ENCODE data around the gene ACOXL.

ACOXL gene

DNA sequence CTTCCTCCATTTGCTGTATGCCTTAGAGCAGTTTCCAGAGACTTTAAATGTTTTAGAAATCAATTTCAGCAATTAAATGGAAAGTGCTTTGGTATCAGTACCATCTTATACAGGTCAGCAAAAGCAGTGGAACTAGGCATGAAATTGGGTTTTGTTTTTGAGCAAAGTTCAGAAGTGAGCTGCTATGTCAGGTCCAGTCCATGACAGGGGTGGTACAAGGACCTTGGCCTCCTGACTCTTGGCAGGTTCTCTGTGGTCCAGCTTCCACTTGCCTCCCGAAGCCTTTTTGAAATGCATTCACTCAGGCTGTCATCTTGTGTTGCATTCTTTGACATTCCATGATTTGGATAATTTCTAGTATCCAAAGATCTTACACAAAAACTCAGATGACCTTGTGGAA is 159.3 kb downstream of the ACOXL start:
- H3K4me3 ChIP-seq (ENCODE audit: low read length), result no peak overlapping the region
- no peaks in the 10 kb centered on the region for H3K9me3 ChIP-seq (replicated peaks; ENCODE audit: low read length)
- peaks cover 47% of the 10 kb centered on the region for H3K27me3 ChIP-seq (ENCODE audit: control insufficient read depth, insufficient read depth, low read length)
- no peak overlapping the region for H3K4me2 ChIP-seq (ENCODE audit: low read length)
- no peak overlapping the region for H3K9ac ChIP-seq (ENCODE audit: low read depth, low read length)
- no peaks in the 10 kb centered on the region for H3K36me3 ChIP-seq (ENCODE audit: insufficient read depth, low read length)
- no peaks in the 10 kb centered on the region for H3K4me1 ChIP-seq (ENCODE audit: control insufficient read depth, insufficient read depth, low read length)

DNA sequence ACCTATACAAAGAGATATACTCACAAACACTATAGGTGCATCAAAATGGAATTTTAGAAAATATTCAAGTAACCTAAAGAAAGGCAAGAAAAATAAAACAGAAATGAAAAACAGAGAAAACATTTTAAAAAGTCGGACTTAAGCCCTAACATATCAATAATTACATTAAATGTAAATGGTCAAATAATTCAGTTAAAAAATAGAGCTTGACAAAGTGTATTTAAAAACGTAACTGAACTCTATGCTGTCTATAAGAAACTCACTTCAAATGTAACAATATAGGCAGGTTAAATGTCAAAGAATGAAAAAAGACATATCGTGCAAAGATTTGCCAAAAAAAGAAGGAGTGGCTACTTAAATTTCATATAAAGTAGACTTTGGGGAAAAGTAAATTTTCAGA is 163.9 kb downstream of the ACOXL start:
- Histone ChIP-seq H3K9me3 (replicated peaks; ENCODE audit: low read length) (no peaks in the 10 kb centered on the region), H3K4me1 (ENCODE audit: control insufficient read depth, insufficient read depth, low read length) (no peaks in the 10 kb centered on the region), H3K27me3 (ENCODE audit: control insufficient read depth, insufficient read depth, low read length) (peaks cover 43% of the 10 kb centered on the region), H3K4me3 (ENCODE audit: low read length) (no peak overlapping the region), H3K36me3 (ENCODE audit: insufficient read depth, low read length) (no peaks in the 10 kb centered on the region), H3K4me2 (ENCODE audit: low read length) (no peak overlapping the region), H3K9ac (ENCODE audit: low read depth, low read length) (no peak overlapping the region)

DNA sequence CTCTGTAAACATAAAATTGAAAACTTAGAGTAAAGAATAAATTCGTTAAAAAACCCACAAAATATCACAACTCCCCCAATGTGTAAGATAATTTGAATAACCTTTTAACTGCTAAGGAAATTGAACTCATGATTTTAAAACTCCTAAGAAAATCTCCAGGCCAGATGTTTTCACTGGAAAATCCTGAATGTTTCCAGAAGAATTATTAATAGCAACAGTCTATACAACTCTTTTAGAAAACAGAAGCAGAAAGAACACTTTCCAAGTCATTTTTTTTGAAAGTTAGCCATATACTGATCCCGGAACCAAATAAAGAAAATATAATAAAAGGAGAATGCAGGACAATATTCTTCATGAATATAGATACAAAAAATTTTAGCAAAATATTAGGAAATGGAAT is 165.6 kb downstream of the ACOXL start:
- Histone ChIP-seq H3K27me3 (ENCODE audit: control insufficient read depth, insufficient read depth, low read length) (peaks cover 37% of the 10 kb centered on the region), H3K36me3 (ENCODE audit: insufficient read depth, low read length) (no peaks in the 10 kb centered on the region), H3K4me2 (ENCODE audit: low read length) (no peak overlapping the region), H3K4me3 (ENCODE audit: low read length) (no peak overlapping the region), H3K9ac (ENCODE audit: low read depth, low read length) (no peak overlapping the region), H3K9me3 (replicated peaks; ENCODE audit: low read length) (no peaks in the 10 kb centered on the region), H3K4me1 (ENCODE audit: control insufficient read depth, insufficient read depth, low read length) (peaks cover 3% of the 10 kb centered on the region)

DNA sequence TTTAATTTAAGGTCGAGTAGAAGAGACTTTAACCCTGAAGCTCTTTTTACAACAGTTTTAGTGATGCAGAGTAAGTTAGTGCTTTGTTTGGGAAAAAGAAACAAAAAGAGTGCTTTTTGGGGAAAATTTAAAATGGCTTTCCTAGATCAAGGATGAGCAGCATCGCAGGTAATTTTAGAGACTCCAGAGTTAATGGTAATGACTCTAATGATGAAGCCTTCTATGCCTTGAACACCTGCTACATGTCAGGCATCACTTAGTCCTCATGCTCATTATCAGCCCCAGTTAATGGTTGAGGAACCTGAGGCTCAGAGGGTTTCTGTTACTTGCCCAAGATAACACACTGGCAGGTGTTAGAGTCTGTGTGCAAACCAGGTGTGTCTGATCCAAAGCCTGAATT is 167.8 kb downstream of the ACOXL start:
- Histone ChIP-seq H3K4me3 (ENCODE audit: low read length) (no peak overlapping the region), H3K27me3 (ENCODE audit: control insufficient read depth, insufficient read depth, low read length) (peaks cover 30% of the 10 kb centered on the region), H3K9me3 (replicated peaks; ENCODE audit: low read length) (no peaks in the 10 kb centered on the region), H3K4me1 (ENCODE audit: control insufficient read depth, insufficient read depth, low read length) (peaks cover 11% of the 10 kb centered on the region), H3K4me2 (ENCODE audit: low read length) (no peak overlapping the region), H3K9ac (ENCODE audit: low read depth, low read length) (no peak overlapping the region), H3K36me3 (ENCODE audit: insufficient read depth, low read length) (no peaks in the 10 kb centered on the region)

DNA sequence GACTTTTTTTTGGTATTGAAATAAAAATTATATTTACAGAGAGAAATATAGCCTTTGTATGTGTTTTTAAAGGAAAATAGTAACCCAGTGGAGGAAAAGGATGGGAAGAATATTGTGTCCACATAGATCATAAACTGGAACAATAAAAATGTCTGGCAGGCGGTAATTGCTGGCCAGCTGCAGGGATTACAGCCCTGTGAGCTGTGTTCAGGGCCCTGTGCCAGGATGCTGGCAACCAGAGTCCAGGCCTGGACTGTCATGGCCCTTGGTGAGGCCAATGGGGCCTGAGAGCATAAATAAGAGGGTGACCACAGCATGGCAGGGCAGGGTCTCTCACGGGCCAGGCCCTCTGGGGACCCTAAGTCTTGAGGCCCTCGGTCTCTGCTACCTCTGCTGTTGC is 171.2 kb downstream of the ACOXL start:
- H3K4me1 ChIP-seq (ENCODE audit: control insufficient read depth, insufficient read depth, low read length), result peaks cover 11% of the 10 kb centered on the region
- peaks cover 17% of the 10 kb centered on the region for H3K27me3 ChIP-seq (ENCODE audit: control insufficient read depth, insufficient read depth, low read length)
- H3K9me3 ChIP-seq (replicated peaks; ENCODE audit: low read length), result no peaks in the 10 kb centered on the region
- peak overlapping the region; percentile 40 for H3K4me3 ChIP-seq (ENCODE audit: low read length)
- no peak overlapping the region for H3K9ac ChIP-seq (ENCODE audit: low read depth, low read length)
- no peaks in the 10 kb centered on the region for H3K36me3 ChIP-seq (ENCODE audit: insufficient read depth, low read length)
- H3K4me2 ChIP-seq (ENCODE audit: low read length), result peak overlapping the region; percentile 70

DNA sequence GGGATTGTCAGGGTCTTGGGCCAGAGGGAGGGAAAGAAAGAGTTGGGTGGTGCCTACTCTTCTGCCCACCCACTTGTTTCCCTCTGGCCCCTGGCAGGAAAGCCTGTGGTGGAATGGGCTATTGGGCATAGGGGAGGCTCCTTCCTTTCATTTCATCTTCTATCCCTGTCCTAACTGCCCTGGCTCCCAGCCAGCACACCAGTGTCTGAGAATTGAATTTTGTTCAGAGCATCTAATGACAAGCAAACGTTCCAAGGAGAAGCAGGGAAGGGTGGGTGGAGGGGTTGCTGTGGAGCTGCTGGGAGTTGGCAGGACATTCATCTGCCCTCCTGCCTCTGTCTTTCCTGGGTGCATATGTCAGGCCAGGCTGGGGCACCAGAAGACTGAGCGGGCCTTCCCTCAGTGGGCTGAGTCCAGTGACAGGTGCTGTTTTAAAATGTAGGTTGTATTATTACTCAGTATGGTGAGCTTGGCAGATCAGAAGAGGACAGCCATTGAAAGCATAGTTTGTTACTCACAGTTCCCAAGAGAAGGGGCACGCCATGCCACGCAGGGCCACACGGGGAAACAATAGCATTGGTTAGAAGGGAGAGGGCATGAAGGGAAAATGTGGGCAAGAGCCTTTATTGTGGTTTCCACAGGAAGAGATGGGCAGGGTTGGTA is 171.9 kb downstream of the ACOXL start:
- Histone ChIP-seq H3K4me3 (ENCODE audit: low read length) (no peak overlapping the region), H3K27me3 (ENCODE audit: control insufficient read depth, insufficient read depth, low read length) (peaks cover 14% of the 10 kb centered on the region), H3K9me3 (replicated peaks; ENCODE audit: low read length) (no peaks in the 10 kb centered on the region), H3K4me1 (ENCODE audit: control insufficient read depth, insufficient read depth, low read length) (peaks cover 11% of the 10 kb centered on the region), H3K4me2 (ENCODE audit: low read length) (no peak overlapping the region), H3K36me3 (ENCODE audit: insufficient read depth, low read length) (no peaks in the 10 kb centered on the region), H3K9ac (ENCODE audit: low read depth, low read length) (no peak overlapping the region)

DNA sequence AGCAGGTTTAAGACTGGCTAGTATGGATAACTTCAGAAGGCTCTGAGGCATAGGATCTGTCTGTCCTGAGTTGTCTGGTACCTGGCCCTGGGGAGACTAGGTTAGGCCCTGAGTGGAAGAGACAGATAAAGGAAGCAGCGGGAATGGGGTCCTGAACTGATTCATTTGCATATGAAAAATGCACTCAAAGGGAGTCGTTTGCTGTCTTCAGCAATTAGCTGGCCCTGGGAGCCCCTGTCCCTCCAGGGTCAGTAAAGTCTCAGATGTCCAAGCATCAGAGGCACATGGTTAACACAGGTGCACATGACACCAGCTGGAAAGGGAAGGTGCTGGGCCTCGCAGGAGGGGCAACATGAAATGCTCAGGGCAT is 172.4 kb downstream of the ACOXL start:
- no peak overlapping the region for H3K9ac ChIP-seq (ENCODE audit: low read depth, low read length)

DNA sequence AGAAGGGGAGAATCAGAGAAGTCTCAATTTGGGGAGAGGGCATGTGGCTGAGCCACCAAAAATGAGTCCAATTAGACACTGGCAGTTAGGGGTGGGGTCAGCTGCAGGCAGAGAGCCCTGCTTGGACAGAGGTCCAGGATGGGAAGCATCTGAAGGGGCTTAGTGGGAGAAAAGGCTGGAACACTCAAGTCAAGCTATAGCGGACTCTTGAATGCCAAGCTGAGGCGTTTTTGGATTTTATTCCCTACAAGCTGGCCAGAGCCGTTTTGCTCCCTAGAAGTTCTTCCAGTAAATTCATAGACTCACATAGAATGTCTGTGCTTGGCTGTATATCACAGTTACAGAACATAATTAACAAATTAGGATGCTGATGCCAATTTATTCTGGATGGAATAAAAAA is 172.8 kb downstream of the ACOXL start:
- Histone ChIP-seq H3K4me1 (ENCODE audit: control insufficient read depth, insufficient read depth, low read length) (peaks cover 11% of the 10 kb centered on the region), H3K27me3 (ENCODE audit: control insufficient read depth, insufficient read depth, low read length) (peaks cover 12% of the 10 kb centered on the region), H3K4me3 (ENCODE audit: low read length) (no peak overlapping the region), H3K9me3 (replicated peaks; ENCODE audit: low read length) (no peaks in the 10 kb centered on the region), H3K9ac (ENCODE audit: low read depth, low read length) (no peak overlapping the region), H3K4me2 (ENCODE audit: low read length) (no peak overlapping the region), H3K36me3 (ENCODE audit: insufficient read depth, low read length) (no peaks in the 10 kb centered on the region)

More for the DNA sequence above, 172.4 kb downstream of the ACOXL start:
- no peak overlapping the region for H3K4me2 ChIP-seq (ENCODE audit: low read length)
- peaks cover 12% of the 10 kb centered on the region for H3K27me3 ChIP-seq (ENCODE audit: control insufficient read depth, insufficient read depth, low read length)
- H3K9me3 ChIP-seq (replicated peaks; ENCODE audit: low read length), result no peaks in the 10 kb centered on the region
- peaks cover 11% of the 10 kb centered on the region for H3K4me1 ChIP-seq (ENCODE audit: control insufficient read depth, insufficient read depth, low read length)
- no peaks in the 10 kb centered on the region for H3K36me3 ChIP-seq (ENCODE audit: insufficient read depth, low read length)
- no peak overlapping the region for H3K4me3 ChIP-seq (ENCODE audit: low read length)

DNA sequence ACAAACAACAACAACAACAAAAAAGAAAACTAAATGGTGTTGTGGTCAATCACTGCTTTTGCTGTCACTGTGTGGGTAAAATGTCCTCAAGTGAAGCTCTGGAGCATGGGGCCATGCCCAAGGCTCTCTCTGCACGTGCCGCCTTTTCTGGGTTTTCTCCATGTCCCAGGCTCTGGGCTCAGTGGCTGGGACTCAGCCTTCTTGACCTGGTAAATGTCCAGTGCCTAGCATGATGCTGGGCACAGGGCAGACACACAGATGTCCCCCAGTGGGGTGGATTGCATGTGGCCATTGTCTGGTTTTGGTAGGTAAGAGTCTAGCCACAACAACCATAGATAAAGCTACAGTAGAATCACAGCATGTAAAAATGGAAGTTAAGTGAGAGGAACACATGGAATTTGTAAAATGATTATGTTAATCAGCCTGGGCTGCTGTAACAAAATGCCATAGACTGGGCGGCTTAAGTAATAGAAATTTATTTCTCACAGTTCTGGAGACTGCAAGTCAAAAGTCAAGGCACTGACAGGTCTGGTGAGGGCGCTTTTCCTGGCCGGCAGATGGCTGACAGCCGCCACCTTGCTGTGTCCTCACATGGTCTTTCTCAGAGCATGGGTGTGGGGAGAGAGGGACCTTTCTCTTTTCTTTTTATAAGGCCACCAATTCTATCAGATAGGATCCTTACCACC is 174.4 kb downstream of the ACOXL start:
- Histone ChIP-seq H3K4me1 (ENCODE audit: control insufficient read depth, insufficient read depth, low read length) (peaks cover 11% of the 10 kb centered on the region), H3K27me3 (ENCODE audit: control insufficient read depth, insufficient read depth, low read length) (peaks cover 12% of the 10 kb centered on the region), H3K4me3 (ENCODE audit: low read length) (no peak overlapping the region), H3K9ac (ENCODE audit: low read depth, low read length) (no peak overlapping the region), H3K9me3 (replicated peaks; ENCODE audit: low read length) (no peaks in the 10 kb centered on the region), H3K36me3 (ENCODE audit: insufficient read depth, low read length) (no peaks in the 10 kb centered on the region), H3K4me2 (ENCODE audit: low read length) (no peak overlapping the region)

DNA sequence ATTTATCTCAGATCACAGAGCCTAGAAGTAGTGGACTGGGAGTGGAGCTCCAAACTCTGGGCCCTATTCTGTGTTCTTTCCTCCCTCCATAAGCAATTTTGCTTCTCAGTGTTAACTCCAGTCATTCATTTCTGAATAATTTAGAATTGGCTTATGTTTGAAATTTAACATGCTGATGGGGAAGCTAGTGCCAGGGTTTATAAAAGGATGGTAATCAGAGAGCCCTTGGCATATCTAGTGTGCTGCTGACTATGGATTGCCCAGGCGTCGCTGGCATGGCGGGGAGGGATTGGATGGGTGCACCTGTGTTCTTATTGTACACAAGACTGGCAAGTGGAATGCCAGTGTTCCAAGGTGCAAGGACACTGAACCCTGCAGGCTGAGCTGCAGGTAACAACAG is 177.1 kb downstream of the ACOXL start:
- Histone ChIP-seq H3K9ac (ENCODE audit: low read depth, low read length) (no peak overlapping the region), H3K4me3 (ENCODE audit: low read length) (no peak overlapping the region), H3K27me3 (ENCODE audit: control insufficient read depth, insufficient read depth, low read length) (peaks cover 8% of the 10 kb centered on the region), H3K4me1 (ENCODE audit: control insufficient read depth, insufficient read depth, low read length) (no peaks in the 10 kb centered on the region), H3K36me3 (ENCODE audit: insufficient read depth, low read length) (no peaks in the 10 kb centered on the region), H3K4me2 (ENCODE audit: low read length) (no peak overlapping the region), H3K9me3 (replicated peaks; ENCODE audit: low read length) (no peaks in the 10 kb centered on the region)

DNA sequence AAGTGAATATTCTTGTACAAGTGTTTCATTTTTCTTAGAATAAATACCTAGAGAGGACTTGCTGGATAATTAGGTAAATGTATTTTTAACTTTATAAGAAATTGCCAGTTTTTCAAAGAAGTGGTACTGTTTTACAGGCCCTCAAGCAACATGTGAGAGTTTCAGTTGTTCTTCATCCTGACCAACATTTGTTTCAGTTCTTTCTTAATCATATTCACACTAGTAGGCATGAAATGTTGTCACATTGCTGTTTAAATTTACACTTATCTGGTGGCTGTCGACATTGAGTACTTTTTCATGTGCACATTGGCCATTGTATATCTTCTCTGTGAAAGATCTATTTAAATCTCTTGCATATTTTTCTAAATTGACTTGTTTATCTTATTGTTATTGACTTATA is 178.1 kb downstream of the ACOXL start:
- Histone ChIP-seq H3K4me1 (ENCODE audit: control insufficient read depth, insufficient read depth, low read length) (no peaks in the 10 kb centered on the region), H3K36me3 (ENCODE audit: insufficient read depth, low read length) (no peaks in the 10 kb centered on the region), H3K27me3 (ENCODE audit: control insufficient read depth, insufficient read depth, low read length) (peaks cover 8% of the 10 kb centered on the region), H3K9me3 (replicated peaks; ENCODE audit: low read length) (no peaks in the 10 kb centered on the region), H3K4me3 (ENCODE audit: low read length) (no peak overlapping the region), H3K9ac (ENCODE audit: low read depth, low read length) (no peak overlapping the region), H3K4me2 (ENCODE audit: low read length) (no peak overlapping the region)

DNA sequence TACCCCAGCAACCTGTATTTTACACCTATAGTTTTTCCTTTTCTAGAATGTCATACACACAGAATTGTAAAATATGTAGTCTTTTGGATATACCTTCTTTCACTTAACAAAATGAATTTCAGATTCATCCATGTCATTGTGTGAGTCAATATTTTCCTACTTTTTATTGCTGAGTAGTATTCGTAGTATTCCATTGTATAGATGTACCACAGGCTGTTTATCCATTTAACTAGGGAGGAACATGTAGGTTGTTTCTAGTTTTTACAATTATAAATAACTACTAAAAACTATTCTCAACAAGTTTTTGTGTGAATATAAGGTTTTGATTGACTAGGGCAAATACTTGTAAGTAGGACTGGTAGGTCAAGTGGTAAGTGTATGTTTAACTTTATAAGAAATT is 187.4 kb downstream of the ACOXL start:
- H3K4me3 ChIP-seq (ENCODE audit: low read length), result no peak overlapping the region
- no peak overlapping the region for H3K4me2 ChIP-seq (ENCODE audit: low read length)
- H3K27me3 ChIP-seq (ENCODE audit: control insufficient read depth, insufficient read depth, low read length), result peaks cover 15% of the 10 kb centered on the region
- no peaks in the 10 kb centered on the region for H3K4me1 ChIP-seq (ENCODE audit: control insufficient read depth, insufficient read depth, low read length)
- H3K9ac ChIP-seq (ENCODE audit: low read depth, low read length), result no peak overlapping the region
- no peaks in the 10 kb centered on the region for H3K9me3 ChIP-seq (replicated peaks; ENCODE audit: low read length)
- H3K36me3 ChIP-seq (ENCODE audit: insufficient read depth, low read length), result no peaks in the 10 kb centered on the region

All from skeletal muscle satellite cell (primary cell).